Type B pancreatic cell (in vitro differentiated cells): Measurements from ENCODE around the gene PCCA. TPM values are rescaled to one million over a fixed set of nuclear protein-coding genes. Genes with fewer than 3 reads are reported as not detected.

ENCODE experiments used
- DNase-seq: peaks from one replicate; pipeline ENCODE4 v3.0.0; 2021; ENCODE audit warnings: mixed read lengths; ENCODE audit not compliant: unreplicated experiment; ENCODE audit errors: extremely low spot score
- H3K27ac Mint-ChIP-seq: 2 replicates; pipeline ENCODE4 v1.8.0; 2021; ENCODE audit warnings: mild to moderate bottlenecking, mixed read lengths
- H3K27me3 Mint-ChIP-seq: 2 replicates; pipeline ENCODE4 v1.8.0; 2021; ENCODE audit warnings: mixed read lengths
- H3K36me3 Mint-ChIP-seq: 2 replicates; pipeline ENCODE4 v1.8.0; 2021; ENCODE audit warnings: mixed read lengths
- H3K4me1 Mint-ChIP-seq: one replicate; pipeline ENCODE4 v1.8.0; 2021; ENCODE audit warnings: mixed read lengths; ENCODE audit not compliant: unreplicated experiment
- H3K4me3 Mint-ChIP-seq: 2 replicates; pipeline ENCODE4 v1.8.0; 2021; ENCODE audit warnings: mild to moderate bottlenecking, mixed read lengths
- H3K9me3 Mint-ChIP-seq: 2 replicates; pipeline ENCODE4 v1.8.0; 2021; ENCODE audit warnings: mixed read lengths
- total RNA-seq: library from RNA; stranded (reverse); gene quantifications from 2 replicates; pipeline ENCODE4 v1.2.1, GENCODE V29; 2021; ENCODE audit warnings: low replicate concordance
- TF ChIP-seq, protein P1 (sequence below): fragments of 200-600 bp; sonication (generic); conservative IDR thresholded peaks from 2 replicates; pipeline ENCODE4 v1.5.0; 2021; ENCODE audit warnings: antibody characterized with exemption, mild to moderate bottlenecking

PCCA gene
- total RNA-seq, 1 donor from 2014 or later: 46.8 TPM

DNA sequence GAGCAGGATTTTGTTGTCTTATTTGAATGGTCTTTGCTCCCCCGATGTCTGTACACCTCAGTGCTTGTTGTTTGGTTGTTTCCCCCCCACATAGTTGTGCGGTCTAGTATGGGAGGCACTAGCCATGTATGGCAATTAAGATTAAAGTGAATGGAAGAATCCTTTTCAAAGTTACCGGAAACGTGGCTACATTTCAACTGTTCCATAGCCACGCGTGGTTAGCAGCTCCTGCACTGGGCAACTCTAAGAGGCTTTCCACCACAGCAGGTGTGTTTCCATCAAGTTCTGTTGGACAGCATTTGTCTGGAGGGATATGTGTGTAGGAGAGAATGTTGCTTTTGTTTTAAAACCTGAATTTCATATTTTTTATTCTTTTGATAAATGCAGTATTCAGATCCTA is 252.4 kb downstream of the PCCA start:
- H3K27ac Mint-ChIP-seq: no peak overlapping the region
- peaks cover 8% of the 10 kb centered on the region for H3K4me1 Mint-ChIP-seq
- peaks cover 14% of the 10 kb centered on the region for H3K9me3 Mint-ChIP-seq
- H3K27me3 Mint-ChIP-seq: no peaks in the 10 kb centered on the region
- no peak for DNase-seq
- no peak overlapping the region for H3K4me3 Mint-ChIP-seq
- TF ChIP-seq, protein P1, sequence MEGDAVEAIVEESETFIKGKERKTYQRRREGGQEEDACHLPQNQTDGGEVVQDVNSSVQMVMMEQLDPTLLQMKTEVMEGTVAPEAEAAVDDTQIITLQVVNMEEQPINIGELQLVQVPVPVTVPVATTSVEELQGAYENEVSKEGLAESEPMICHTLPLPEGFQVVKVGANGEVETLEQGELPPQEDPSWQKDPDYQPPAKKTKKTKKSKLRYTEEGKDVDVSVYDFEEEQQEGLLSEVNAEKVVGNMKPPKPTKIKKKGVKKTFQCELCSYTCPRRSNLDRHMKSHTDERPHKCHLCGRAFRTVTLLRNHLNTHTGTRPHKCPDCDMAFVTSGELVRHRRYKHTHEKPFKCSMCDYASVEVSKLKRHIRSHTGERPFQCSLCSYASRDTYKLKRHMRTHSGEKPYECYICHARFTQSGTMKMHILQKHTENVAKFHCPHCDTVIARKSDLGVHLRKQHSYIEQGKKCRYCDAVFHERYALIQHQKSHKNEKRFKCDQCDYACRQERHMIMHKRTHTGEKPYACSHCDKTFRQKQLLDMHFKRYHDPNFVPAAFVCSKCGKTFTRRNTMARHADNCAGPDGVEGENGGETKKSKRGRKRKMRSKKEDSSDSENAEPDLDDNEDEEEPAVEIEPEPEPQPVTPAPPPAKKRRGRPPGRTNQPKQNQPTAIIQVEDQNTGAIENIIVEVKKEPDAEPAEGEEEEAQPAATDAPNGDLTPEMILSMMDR: no peak
- peaks cover 45% of the 10 kb centered on the region for H3K36me3 Mint-ChIP-seq

- Mint-ChIP-seq H3K4me3 (no peak overlapping the region), H3K27ac (no peak overlapping the region), H3K27me3 (no peaks in the 10 kb centered on the region), H3K4me1 (peaks cover 5% of the 10 kb centered on the region), H3K36me3 (peaks cover 32% of the 10 kb centered on the region), H3K9me3 (peaks cover 10% of the 10 kb centered on the region)
- no peak for DNase-seq
- TF ChIP-seq, protein P1: no peak
Observed at GRCh38 chr13:100344544-100344943, 255.7 kb downstream of the PCCA start.

GRCh38 chr13:100347968-100348367 is 259.1 kb downstream of the PCCA start:
- H3K9me3 Mint-ChIP-seq: peaks cover 10% of the 10 kb centered on the region
- DNase-seq: no peak
- H3K36me3 Mint-ChIP-seq: peaks cover 21% of the 10 kb centered on the region
- no peak overlapping the region for H3K4me3 Mint-ChIP-seq
- peaks cover 9% of the 10 kb centered on the region for H3K4me1 Mint-ChIP-seq
- no peaks in the 10 kb centered on the region for H3K27me3 Mint-ChIP-seq
- TF ChIP-seq, protein P1: no peak
- peak overlapping the region; percentile 58 for H3K27ac Mint-ChIP-seq

GRCh38 chr13:100349594-100349993 is 260.7 kb downstream of the PCCA start:
- DNase-seq: no peak
- H3K27ac Mint-ChIP-seq: no peak overlapping the region
- H3K4me1 Mint-ChIP-seq: peaks cover 5% of the 10 kb centered on the region
- peaks cover 18% of the 10 kb centered on the region for H3K36me3 Mint-ChIP-seq
- no peaks in the 10 kb centered on the region for H3K27me3 Mint-ChIP-seq
- no peak overlapping the region for H3K4me3 Mint-ChIP-seq
- H3K9me3 Mint-ChIP-seq: peaks cover 10% of the 10 kb centered on the region
- TF ChIP-seq, protein P1: no peak

DNA sequence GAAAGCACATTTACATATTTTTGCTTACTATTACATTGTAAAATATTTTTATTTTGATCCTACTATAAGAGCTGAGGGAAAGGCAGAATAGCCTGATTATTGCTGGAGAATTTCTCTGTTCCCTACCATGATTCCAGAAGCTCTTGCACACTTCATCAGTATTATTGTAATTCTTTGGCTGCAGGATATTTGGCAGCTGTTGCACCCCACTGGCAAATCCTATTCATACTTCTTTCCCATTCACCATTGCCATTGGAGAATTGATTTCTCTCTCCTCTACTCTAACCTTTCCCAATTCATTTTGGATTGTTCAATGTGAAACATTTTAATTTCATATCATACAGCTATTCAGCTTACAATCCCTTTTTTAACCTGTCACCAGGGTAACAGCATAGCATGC is 261.7 kb downstream of the PCCA start:
- Mint-ChIP-seq H3K27me3 (no peaks in the 10 kb centered on the region), H3K9me3 (peaks cover 5% of the 10 kb centered on the region), H3K4me3 (no peak overlapping the region), H3K27ac (no peak overlapping the region), H3K36me3 (peaks cover 16% of the 10 kb centered on the region), H3K4me1 (peaks cover 5% of the 10 kb centered on the region)
- TF ChIP-seq, protein P1: no peak
- DNase-seq: no peak

- Mint-ChIP-seq H3K9me3 (no peaks in the 10 kb centered on the region), H3K4me3 (no peak overlapping the region), H3K4me1 (no peaks in the 10 kb centered on the region), H3K36me3 (peaks cover 23% of the 10 kb centered on the region), H3K27me3 (no peaks in the 10 kb centered on the region), H3K27ac (no peak overlapping the region)
- TF ChIP-seq, protein P1: no peak
- DNase-seq: no peak
Observed at GRCh38 chr13:100356426-100356825, 267.5 kb downstream of the PCCA start.
